Common myeloid progenitor, CD34-positive (primary cell): ENCODE data around the gene SERPINA5.

Experiments used
- CTCF ChIA-PET: fragments of 350-600 bp; sonication (Branson Sonifier 250); formaldehyde crosslinking; loops from one replicate; lab custom pipeline; 2021; ENCODE audit warnings: antibody characterized with exemption; lab: Charles Lee
- POLR2A ChIA-PET: fragments of 350-600 bp; sonication (Branson Sonifier 250); formaldehyde crosslinking; loops from one replicate; lab custom pipeline; 2021; ENCODE audit warnings: antibody characterized with exemption; lab: Charles Lee
- DNase-seq, 3 donors: peaks; one replicate each; pipeline versions ENCODE4 v3.0.0 to v3.0.0-alpha.2; 2013
- H3K27ac ChIP-seq, 2 experiments: 1 replicate in 1 of 2; 2 replicates in 1 of 2; pipeline ENCODE4 v1.7.0; 2013; ENCODE audit warnings: inconsistent platforms in 2 of 2, low read length in 2 of 2, mild to moderate bottlenecking in 2 of 2, low read depth in 1 of 2, moderate library complexity in 1 of 2; ENCODE audit not compliant: severe bottlenecking in 2 of 2, insufficient read depth in 1 of 2, poor library complexity in 1 of 2
- H3K27me3 ChIP-seq, 5 experiments: replicated peaks in 2 of 5; 1 replicate in 3 of 5; 2 replicates in 2 of 5; pipeline versions ENCODE4 v1.6.1 to v1.7.0; 2013; ENCODE audit warnings: low read length in 4 of 5, mild to moderate bottlenecking in 2 of 5, moderate library complexity in 2 of 5, inconsistent platforms in 1 of 5; ENCODE audit not compliant: insufficient read depth in 5 of 5, control insufficient read depth in 4 of 5
- H3K36me3 ChIP-seq, 4 experiments: 1 replicate in 2 of 4; 2 replicates in 2 of 4; pipeline versions ENCODE4 v1.6.1 to v1.7.0; 2013; ENCODE audit warnings: low read length in 3 of 4, control low read depth in 1 of 4, mild to moderate bottlenecking in 1 of 4; ENCODE audit not compliant: control insufficient read depth in 4 of 4, insufficient read depth in 4 of 4
- H3K4me1 ChIP-seq, 4 experiments: 1 replicate in 3 of 4; 2 replicates in 1 of 4; pipeline versions ENCODE4 v1.6.1 to v1.7.1; 2013; ENCODE audit warnings: low read length in 3 of 4, mild to moderate bottlenecking in 3 of 4, control low read depth in 1 of 4, inconsistent platforms in 1 of 4, moderate library complexity in 1 of 4; ENCODE audit not compliant: control insufficient read depth in 4 of 4, insufficient read depth in 4 of 4; ENCODE audit errors: control extremely low read depth in 1 of 4
- H3K4me3 ChIP-seq, 7 experiments: 1 replicate in 4 of 7; 2 replicates in 3 of 7; pipeline versions ENCODE4 v1.5.1 to v1.7.0; 2013; ENCODE audit warnings: mild to moderate bottlenecking in 7 of 7, low read length in 6 of 7, moderate library complexity in 6 of 7, inconsistent platforms in 2 of 7, low read depth in 2 of 7, control low read depth in 1 of 7; ENCODE audit not compliant: insufficient read depth in 4 of 7, control insufficient read depth in 1 of 7; ENCODE audit errors: extremely low read depth in 1 of 7
- H3K9me3 ChIP-seq, 5 experiments: 1 replicate in 4 of 5; 2 replicates in 1 of 5; pipeline versions ENCODE4 v1.6.1 to v1.7.1; 2013; ENCODE audit warnings: low read length in 4 of 5, mild to moderate bottlenecking in 2 of 5, inconsistent platforms in 1 of 5, low read depth in 1 of 5, moderate library complexity in 1 of 5; ENCODE audit not compliant: control insufficient read depth in 4 of 5, insufficient read depth in 2 of 5; ENCODE audit errors: control extremely low read depth in 1 of 5
- WGBS: methylation state at CpG from one replicate; pipeline ENCODE4 v1.1.5; 2013; ENCODE audit not compliant: insufficient coverage; 5-methylcytosine and 5-hydroxymethylcytosine counted together

The SERPINA5 gene

DNA sequence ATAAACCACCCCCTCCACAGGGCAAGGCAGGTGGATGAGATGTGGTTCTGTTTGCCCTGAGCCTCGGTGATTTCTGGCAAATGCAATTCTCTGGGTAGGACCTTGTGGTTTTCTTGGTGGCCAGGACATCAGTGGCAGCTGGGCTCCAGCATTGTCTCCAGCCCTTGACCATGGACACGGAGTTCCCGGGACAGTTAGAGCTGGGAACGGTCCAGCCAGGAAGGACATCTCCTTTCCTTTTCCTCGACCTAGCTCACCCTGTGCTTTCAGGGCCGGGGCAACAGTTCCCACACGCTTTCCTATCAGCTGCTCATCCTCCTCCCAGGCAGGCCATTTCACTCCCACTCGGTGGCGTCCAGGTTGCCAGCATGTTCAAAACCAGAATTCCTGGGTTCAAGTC is 10.8 kb upstream of the SERPINA5 start:
- no peak overlapping the region for H3K4me3 ChIP-seq
- H3K36me3 ChIP-seq = no peaks in the 10 kb centered on the region
- H3K27ac ChIP-seq = no peak overlapping the region
- H3K27me3 ChIP-seq = peaks cover 0 to 1% (median 0%) of the 10 kb centered on the region in 5 experiments
- no peaks in the 10 kb centered on the region for H3K9me3 ChIP-seq
- ChIA-PET CTCF (interaction anchor here (1.3 kb wide), 1 partner anchor 9 kb away, joined by 4 read pairs; the partner anchor contains the start of gene SERPINA4), POLR2A (interaction anchor here (0.6 kb wide), 1 partner anchor 293 kb away, joined by 3 read pairs; no protein-coding TSS in a partner anchor)
- 94% methylated on average over 7 of the region's 9 CpGs for WGBS
- H3K4me1 ChIP-seq = no peaks in the 10 kb centered on the region
- DNase-seq = no peak

DNA sequence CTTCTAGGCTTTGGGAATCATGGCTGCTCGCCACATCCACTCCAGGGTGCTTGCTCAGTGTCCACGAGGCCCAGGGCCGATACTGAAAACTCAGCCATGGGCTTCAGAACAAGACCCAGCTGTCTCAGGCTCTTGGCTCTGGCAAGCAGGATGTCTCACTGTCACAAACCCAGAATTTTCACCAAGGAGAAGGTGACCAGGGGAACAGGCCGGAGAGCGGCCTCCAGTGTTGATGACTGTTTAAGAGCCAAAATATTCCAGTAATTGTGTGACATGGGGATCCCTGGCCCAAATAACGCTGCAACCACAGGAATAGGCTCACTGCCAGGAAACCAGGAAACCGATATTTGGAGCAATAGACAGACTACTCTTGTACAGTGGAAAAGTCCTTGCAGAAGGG is 9.8 kb upstream of the SERPINA5 start:
- no peak overlapping the region for H3K27ac ChIP-seq
- no peaks in the 10 kb centered on the region for H3K36me3 ChIP-seq
- ChIA-PET CTCF (interaction anchor here (1.3 kb wide), 1 partner anchor 10 kb away, joined by 4 read pairs; the partner anchor contains the start of gene SERPINA4), POLR2A (no interaction called here)
- H3K4me1 ChIP-seq = no peaks in the 10 kb centered on the region
- no peak overlapping the region for H3K4me3 ChIP-seq
- 84% methylated on average over 7 of the region's 7 CpGs for WGBS
- no peaks in the 10 kb centered on the region for H3K27me3 ChIP-seq
- no peak for DNase-seq
- H3K9me3 ChIP-seq = no peaks in the 10 kb centered on the region

DNA sequence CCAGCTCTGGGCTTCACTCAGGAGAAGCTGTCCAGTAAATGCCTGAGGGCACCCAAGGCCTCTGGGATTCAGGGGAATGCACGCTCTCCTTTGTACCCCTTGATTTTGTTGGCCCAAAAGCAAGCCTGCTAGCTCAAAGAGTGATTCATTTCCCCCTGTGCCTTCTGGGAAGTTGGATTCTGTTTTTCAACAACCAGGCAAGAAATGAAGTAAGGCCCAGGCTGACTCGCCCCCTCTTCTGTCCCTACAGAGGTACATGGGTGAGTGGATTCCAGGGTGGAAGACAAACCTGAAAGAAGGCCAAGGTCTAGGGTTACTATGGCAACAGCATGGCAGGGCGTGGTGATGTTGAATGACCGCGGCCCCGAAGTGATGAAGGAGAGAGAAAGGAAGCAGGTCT is 9.3 kb upstream of the SERPINA5 start:
- Histone ChIP-seq H3K36me3 (no peaks in the 10 kb centered on the region), H3K4me1 (no peaks in the 10 kb centered on the region), H3K27ac (no peak overlapping the region), H3K4me3 (no peak overlapping the region), H3K27me3 (no peaks in the 10 kb centered on the region), H3K9me3 (no peaks in the 10 kb centered on the region)
- DNase-seq = no peak
- CTCF ChIA-PET = no interaction called here
- POLR2A ChIA-PET = no interaction called here
- WGBS = 90% methylated on average over 6 of the region's 6 CpGs

DNA sequence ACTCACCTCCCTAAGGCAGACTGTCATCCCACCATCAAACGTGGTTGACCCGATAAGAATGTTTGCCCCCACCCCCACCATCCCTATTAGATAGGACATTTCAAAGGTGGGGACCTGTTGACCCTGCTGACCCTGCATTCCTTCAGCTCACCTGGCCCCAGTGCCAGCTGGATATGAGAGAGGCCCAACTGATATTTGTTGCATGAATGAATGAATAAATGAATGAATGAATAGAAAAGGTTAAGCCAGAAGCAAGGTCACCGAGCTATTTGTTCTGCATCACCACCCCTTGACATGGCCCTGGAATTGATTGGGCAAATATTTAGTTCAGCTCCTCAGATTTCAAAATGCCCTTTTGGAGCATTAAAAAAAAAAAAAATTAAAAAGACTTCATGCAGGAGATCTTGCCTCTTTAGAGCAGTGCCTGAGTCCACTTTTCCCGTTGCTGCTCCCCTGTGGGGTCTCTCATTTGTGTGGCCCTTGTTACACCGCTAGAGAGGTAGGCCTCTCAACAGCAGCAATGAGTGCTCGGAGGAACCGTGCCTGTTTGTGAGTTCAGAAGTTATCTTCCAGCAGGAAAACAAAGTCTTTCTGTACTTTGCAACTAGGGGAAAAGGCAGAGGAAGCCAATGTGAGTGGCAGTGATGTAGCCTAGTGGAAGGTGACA is 8.5 kb upstream of the SERPINA5 start:
- Histone ChIP-seq H3K36me3 (no peaks in the 10 kb centered on the region), H3K27me3 (no peaks in the 10 kb centered on the region), H3K4me1 (no peaks in the 10 kb centered on the region), H3K4me3 (no peak overlapping the region), H3K27ac (no peak overlapping the region), H3K9me3 (no peaks in the 10 kb centered on the region)
- POLR2A ChIA-PET = no interaction called here
- DNase-seq = no peak
- WGBS = 78% methylated on average over 6 of the region's 7 CpGs
- CTCF ChIA-PET = no interaction called here

DNA sequence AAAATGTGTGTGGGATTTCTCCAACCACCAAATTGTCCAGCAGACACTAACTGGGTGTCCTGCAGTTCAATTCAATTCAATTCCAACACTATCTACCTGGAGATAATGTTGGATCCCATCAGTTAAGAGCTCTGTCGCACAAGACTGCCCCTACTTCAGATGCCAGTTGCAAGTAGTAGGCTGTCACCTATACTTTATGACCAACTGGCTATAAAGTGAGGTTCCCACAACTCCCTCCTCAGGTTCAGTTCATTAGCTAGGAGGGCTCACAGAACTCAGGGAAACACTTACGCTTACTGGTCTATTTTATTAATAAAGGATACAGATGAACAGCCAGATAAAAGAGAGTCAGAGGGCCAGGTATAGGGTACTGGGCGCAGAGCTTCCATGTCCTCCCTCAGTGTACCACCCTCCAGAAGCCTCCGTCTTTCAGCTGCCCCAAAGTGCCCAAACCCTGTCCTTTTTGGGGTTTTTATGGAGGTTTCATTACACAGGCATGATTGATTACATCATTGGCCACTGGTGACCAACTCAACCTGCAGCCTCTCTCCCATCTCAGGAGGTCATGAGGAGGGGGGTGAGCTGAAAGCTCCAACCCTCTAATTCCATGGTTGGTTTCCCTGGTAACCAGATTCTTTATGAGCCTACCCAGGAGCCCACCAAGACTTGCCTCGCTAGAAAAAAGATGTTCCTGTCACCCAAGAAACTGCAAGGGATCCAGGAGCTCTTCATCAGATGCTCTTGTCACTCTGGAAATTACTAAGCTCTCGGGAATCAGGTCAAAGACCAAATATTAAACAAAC is 7.5 kb upstream of the SERPINA5 start:
- CTCF ChIA-PET = interaction anchor here (0.9 to 1.5 kb wide), 2 partner anchors 15 to 25 kb away, joined by 3 to 4 read pairs; no protein-coding TSS in a partner anchor
- POLR2A ChIA-PET = no interaction called here

DNA sequence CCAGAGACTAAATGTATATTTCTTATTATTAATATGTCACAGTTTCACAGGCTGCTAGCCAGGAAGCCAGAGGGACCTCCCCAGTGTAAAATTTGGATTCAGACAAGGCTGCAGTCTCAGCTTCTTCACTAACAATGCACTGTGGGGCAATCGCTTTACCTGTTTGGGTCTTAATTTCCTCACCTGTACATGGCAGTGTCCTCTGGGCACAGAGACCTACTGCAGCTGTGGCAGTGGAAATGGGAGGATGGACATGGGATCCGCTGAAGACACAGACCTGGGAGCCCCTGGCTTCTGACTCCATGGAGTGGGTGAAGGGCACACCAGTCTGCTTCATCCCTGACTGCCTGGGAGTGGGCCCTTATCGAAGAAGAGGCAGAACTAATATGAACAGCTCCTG is 6.9 kb upstream of the SERPINA5 start:
- CTCF ChIA-PET = interaction anchor here (0.9 to 1.5 kb wide), 2 partner anchors 14 to 25 kb away, joined by 3 to 4 read pairs; no protein-coding TSS in a partner anchor
- H3K9me3 ChIP-seq = no peaks in the 10 kb centered on the region
- H3K4me3 ChIP-seq = no peak overlapping the region
- H3K27ac ChIP-seq = no peak overlapping the region
- no peaks in the 10 kb centered on the region for H3K36me3 ChIP-seq
- DNase-seq = no peak
- 87% methylated on average over 3 of the region's 3 CpGs for WGBS
- POLR2A ChIA-PET = no interaction called here
- H3K4me1 ChIP-seq = no peaks in the 10 kb centered on the region
- no peaks in the 10 kb centered on the region for H3K27me3 ChIP-seq

More for the DNA sequence above, 7.5 kb upstream of the SERPINA5 start:
- Histone ChIP-seq H3K4me3 (no peak overlapping the region), H3K27me3 (no peaks in the 10 kb centered on the region), H3K27ac (no peak overlapping the region), H3K36me3 (no peaks in the 10 kb centered on the region), H3K4me1 (no peaks in the 10 kb centered on the region), H3K9me3 (no peaks in the 10 kb centered on the region)
- 92% methylated on average over 6 of the region's 6 CpGs for WGBS
- DNase-seq = no peak
